SIG-M5 (cell line): ENCODE data around the gene WWOX.

Source experiments
- DNase-seq: peaks from one replicate; lab custom pipeline; 2025; lab: John Stamatoyannopoulos, UW

Gene WWOX

DNA sequence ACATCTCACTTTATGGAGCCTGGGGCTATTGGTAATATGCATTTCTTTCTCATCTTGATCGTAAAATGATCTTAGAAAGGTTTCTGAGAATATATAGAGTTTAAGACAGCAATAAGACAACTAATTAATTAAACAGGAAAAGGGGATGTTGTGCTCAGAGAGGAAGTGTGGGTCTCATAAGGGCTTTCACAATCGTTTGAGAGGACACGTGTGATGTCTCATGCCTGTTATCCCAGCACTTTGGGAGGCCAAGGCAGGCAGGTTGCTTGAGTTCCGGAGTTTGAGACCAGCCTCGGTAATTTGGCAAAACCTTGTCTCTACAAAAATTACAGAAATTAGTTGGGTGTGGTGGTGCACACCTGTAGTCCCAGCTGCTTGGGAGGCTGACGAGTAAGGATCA, 295.6 kb downstream of the WWOX start:
- DNase-seq: no peak

DNA sequence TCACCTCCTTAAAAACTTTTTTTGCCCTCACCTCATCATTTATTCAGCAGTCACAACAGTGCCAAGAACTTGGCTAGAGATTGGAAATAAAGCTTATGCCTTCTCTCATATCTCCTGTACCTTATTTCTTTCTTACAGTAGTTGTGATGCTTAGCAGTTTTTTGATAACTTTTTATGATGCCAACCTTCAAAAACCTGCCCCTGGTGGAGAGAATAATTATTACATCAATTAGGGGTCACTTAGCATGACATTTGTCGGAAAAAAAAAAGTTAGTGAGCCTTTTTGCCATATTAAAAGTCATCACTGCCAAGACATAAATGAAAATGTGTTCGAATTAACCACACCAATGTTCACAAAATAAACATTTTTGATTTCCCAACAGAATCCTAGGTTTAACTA, 296.6 kb downstream of the WWOX start:
- no peak for DNase-seq

DNA sequence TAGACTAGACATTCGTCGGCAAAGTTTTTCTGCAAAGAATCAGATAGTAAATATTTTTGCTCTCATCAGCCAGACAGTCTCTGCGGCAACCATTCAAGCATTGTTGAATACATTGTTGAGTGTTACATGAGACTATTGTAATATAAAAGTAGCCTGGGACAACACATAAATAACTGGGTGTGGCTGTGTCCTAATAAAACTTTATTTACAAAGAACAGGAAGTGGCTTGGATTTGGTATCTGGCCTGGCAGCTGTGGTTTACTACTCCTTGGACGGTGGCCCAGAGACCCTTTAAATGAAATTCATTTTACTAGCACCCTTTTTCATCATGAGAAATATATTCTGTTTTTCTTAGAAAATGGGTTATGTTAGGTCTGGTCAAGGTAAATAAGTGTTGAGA, 297.2 kb downstream of the WWOX start:
- DNase-seq: no peak

DNA sequence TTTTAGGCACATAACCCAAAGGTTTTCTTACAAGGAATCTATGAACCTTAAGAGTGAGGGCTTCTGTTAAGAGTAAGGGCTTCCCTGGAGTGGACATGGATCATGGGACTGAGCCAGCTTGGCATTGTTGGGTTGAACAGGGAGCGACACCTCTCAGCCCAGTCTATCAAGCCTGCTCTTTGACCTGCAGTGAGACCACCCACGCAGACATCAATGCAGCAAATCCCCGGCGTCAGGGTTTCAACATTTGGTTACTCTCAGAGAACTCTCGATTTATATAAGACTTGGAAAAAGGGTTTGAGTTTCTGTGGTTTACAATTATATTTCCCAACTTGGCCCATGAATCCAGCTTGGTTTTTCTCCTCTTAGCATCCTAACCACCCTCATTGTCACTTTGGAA, 299.9 kb downstream of the WWOX start:
- no peak for DNase-seq

DNA sequence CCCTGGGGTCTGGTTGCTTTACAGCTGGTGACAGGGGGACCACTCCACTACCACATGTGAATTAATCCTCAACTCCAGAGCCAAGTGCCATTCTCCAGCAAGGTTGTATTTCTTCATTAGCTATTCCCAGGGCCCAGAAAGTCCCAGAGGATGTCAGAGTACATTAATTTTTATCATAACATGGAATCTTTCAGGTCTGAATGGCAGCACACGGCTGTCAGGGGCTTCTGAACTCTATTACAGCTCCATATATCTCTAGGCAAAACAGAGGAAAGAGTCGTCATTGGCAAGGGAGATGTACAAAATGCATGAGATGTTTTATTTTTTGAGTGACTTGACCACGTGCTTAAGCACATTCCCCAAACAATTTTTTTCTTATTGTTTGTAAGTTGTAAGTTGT, 303.4 kb downstream of the WWOX start:
- DNase-seq: no peak

DNA sequence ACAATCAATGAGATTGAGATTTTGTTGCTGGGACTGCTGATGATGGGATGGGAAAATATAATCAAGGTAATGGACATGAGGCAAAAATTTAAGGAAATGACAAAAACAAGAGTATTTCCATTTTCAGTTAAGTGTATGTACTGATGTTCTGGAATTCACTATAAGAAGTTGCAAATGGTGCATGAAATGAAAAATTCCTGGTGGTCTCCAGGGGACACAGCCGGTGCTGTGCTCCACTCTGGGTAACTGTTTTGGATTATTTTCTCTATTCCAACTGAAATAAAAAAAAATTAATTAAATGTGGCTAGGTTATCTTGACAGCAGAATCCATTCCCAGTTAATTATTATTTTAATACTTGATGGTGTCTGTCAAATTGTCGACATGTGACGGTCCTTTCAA, 305.6 kb downstream of the WWOX start:
- DNase-seq: no peak

DNA sequence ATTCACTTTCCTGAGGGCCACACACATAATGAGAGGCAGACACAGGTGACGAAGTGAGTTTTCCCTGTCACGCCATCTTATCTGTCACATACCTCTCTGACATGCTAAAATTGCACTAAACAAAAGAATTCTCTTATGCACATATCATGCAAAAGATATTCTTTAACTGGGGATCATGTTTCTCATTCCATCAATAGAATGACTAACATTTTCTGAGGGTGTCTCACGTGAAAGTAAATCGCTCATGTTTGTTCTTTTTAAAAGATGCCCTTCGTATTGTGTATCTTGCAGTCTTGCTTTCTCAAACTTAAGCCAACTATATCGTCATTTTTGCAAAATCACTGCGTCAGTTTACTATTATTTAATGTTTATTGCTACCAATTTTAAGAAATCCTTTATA, 306.4 kb downstream of the WWOX start:
- DNase-seq: no peak

DNA sequence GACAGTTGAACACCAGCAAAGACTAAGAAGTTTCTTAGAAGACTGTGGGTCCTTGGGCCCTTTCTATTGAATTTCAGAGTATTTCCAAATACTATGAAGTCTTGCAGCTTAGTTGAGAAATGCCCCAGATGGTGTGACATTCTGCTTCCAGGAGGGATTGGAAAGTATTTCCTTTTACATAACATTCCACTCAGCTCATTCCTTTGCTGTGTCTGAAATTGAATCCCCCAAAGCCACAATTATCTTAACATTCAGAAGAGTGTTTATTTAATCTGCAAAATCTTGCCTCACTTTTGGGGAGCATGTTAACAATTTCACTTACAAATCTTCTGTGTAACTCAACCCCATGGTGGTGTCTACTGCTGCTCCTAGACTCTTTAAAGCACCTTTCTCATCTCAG, 307.7 kb downstream of the WWOX start:
- no peak for DNase-seq

DNA sequence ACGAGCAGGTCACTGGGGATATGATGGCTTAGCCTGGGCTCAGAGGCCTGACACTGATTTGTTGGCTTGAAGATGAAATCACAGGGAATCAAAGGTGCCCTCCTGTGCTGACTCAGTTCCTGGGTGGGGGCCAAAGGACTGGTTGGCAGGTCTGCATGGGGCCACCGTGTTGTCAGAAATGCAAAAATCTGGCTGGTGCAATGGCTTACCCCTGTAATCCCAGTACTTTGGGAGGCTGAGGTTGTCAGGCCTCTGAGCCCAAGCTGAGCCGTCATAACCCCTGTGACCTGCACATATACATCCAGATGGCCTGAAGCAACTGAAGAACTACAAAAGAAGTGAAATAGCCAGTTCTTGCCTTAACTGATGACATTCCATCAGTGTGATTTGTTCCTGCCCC, 314.2 kb downstream of the WWOX start:
- DNase-seq: no peak

DNA sequence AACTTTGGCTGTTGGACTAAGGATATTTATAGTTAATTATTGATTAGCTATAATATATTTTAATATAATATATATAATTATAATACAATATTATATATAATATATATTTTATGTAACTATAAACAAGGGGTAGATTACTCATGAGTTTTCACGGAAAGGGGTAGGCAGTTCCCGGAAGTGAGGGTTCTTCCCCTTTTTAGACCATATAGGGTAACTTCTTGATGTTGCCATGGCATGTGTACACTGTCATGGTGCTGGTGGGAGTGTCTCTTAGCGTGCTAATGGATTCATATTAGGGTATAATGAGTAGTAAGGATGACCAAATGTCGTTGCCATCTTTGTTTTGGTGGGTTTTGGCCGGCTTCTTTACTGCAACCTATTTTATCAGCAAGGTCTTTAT, 315.6 kb downstream of the WWOX start:
- DNase-seq: no peak

DNA sequence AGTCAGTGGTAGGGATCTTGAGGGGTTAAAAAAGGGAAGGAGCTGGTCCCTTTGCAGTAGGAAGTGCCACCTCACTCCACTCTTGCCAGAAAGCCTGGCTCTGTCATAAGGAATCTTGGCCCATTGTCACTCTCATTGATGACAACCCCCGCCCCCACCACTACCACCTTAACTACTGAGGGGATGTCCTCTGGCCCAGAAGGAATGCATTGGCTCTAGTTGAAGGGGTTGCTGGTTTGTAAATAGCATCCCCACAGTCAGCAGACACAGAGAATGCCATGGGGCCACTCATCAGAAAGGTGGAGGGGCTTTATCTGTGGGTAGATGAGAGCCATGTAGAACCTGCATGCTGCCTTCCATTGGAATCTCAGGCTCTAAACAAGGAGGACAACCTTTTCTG, 316.2 kb downstream of the WWOX start:
- DNase-seq: no peak

DNA sequence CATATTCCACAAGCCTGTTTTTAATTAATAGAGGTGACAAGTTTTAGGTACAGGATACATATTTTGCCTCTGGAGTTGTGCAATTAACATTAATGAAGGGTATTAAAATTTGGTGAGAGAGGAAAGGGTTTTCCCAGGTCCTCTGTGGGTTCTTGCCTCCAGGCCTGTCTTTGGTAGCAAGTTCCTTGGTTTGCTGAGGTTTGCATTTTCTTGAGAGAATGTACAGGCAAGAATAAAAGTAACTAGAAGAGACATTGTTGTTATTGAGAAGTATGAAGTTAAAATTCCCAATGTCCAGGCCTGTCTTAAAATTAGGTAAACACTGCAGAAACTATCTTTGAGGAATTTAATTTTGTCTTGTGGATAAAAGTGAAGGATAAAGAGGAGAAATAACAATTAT, 316.9 kb downstream of the WWOX start:
- no peak for DNase-seq

DNA sequence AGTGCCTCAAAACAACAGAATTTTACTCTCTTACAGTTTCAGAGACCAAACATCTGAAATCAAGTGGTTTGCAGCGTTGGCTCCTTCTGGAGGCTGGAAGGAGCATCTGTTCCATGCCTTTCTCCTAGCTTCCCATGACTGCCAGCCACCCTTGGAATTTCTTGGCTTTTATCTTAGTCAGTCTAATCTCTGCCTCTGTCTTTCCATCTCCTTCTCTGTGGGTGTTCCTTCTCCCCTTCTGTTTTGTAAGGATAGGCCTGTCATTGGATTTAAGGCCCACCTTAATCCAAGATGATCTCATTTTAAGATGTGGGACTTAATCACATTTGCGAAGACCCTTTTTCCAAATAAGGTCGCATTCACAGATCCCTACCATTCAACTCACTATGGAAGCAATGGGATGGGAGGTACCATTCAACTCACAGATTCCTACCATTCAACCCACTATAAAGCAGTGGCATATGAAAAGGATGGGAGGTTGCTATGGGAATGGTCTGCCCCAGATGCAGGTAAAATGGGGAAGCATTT, 321.8 kb downstream of the WWOX start:
- DNase-seq: no peak

DNA sequence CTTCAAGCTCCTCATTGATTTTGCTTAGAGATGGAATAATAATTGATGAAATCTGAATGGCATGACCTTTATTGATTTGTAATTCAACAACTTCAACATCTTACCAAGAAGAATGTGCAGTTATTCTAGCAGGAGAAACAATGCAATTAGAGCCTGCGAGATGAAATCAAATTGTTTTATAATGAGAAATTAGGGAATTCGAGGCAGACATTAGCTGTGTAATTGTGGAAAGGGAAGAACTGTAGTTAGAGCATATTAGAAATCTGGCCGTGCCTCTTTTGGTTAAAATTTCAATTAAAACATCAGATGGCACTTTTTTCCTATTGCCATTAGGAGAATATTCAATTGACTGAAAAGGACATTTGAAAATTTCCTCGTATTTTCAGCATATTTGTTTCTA, 325.8 kb downstream of the WWOX start:
- DNase-seq: no peak

DNA sequence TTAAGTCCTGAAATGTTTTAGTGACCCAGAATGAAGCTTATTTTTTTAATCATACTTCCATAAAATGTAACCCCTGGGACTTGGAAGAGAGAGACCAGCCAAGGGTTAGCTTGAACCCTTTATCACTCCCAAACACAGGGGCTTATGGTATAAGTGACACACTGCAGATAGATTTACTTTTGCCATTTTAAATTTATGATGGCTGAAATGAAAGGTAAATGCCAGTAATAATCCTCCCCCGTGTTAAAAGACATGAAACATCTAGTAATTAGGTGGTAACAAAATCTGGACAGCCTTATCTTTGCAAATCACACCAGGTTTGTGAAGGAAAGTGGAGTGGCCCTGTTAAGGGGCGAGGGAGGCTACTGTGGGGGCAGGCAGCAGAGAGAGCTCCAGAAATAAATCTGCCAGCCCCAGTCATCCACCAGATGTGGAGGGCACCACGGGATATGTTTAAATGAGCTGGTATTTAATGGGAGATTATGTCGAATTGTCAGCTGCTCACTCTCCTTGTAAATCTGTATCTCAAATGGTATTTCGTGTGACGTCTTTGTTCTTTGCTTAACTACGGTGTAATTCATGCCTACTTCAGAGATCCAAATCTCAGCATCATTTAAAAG, 326.5 kb downstream of the WWOX start:
- DNase-seq: no peak

DNA sequence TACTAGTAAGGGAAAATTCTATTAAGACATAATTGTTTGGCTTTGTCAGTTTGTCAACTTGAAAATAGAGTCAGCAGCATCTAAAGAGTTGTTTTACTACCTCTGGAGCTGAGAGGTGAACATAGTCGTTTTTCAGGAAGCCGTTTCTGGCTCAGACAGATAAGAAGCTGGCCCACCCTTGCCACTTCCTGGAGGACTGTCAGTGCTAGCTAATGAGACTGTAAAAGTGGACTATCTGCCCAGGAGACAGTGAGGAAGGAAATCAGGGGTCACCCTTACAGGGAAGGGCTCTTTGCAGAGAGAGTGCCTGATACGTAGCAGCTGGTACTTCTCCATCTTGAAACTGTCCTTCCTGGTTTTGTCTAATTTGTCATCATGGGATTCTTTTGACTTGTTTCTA, 328.7 kb downstream of the WWOX start:
- DNase-seq: no peak

DNA sequence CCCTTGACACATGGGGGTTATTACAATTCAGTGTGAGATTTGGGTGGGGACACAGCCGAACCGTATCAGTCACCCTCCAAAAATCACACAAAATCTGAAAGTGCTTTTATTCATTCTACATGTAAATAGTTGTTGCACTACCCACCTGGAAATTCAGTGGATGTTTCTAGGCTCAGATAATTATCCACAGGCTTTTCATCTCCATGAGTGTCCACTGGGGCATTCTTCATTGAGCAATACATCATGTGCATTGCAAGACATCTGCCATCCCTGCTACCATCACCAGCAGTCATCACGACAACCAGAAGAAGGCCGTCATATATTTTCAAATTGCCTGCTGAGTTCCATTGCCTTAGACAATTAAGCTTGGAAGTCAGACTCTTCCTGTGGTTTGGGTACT, 330.8 kb downstream of the WWOX start:
- DNase-seq: no peak

DNA sequence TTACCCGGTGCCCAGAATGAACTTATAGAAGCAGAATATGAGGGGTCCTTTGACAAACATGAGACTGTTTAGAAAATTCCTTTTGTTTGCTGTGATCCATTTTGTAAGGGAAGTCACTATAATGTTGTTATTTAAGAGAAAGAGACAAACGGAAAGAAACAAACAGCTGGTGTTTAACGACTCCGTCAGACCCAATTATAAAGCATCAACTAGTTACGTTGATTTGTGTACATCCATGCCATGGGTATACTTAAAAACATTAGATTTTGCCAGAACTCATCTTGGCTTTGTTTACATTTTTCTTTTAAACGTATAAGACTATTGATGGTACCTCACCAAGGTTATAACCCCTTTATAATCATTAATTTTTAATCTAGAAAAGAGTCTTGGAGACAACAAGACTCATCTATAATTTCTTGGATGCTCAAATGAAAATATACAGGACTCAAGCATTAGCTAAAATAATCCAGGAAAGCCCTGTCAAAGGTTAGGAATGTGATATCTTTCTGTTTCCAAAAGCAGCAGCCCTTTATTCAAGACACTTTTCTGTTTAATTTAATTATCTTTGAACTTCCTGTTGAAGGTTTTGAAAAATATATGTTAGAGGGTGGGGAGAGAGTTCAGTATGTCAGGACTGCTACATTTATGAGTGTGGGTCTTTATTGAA, 331.7 kb downstream of the WWOX start:
- DNase-seq: no peak

DNA sequence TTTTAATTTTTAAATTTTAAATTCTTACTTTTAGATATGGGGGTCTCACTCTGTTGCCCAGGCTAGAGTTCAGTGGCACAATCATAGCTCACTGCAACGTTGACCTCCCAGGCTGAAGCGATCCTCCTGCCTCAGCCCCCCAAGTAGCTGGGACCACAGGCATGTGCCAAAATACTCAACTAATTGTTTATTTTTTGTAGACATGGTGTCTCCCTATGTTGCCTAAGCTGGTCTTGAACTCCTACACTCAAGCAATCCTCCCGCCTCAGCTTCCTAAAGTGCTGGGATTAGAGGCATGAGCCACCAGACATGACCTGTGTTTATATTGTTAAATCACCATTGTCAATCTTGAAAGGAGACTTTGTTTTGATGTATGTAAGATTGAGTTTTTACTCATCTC, 332.2 kb downstream of the WWOX start:
- DNase-seq: no peak

DNA sequence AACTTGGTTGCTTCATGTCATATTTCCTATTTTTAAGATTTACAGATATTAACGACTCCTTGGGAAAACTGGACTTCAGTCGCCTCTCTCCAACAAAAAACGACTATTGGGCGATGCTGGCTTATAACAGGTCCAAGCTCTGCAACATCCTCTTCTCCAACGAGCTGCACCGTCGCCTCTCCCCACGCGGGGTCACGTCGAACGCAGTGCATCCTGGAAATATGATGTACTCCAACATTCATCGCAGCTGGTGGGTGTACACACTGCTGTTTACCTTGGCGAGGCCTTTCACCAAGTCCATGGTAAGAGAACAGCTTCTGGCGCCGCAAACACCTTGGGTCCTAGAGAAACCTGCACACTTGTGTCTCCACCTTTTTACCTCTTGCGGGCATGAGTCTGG, 333.0 kb downstream of the WWOX start:
- no peak for DNase-seq

DNA sequence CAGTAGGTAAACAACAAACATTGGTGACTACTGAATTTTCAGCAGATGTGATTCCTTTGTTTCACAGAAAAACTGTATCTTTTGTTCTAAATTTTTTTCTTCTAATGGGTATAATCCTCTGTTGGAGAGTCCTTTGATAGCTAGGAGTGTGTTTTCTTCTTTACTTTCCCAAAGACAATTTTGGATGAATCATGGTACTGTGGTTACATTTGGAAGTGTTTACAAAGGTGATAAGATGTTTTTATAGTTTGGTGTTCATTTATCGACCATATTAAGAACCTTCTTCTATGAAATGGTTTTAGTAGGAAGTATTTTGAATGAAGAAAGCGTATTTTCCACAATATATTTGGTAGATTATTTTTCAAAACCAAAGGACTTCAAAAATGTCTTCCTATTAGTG, 333.7 kb downstream of the WWOX start:
- DNase-seq: no peak

DNA sequence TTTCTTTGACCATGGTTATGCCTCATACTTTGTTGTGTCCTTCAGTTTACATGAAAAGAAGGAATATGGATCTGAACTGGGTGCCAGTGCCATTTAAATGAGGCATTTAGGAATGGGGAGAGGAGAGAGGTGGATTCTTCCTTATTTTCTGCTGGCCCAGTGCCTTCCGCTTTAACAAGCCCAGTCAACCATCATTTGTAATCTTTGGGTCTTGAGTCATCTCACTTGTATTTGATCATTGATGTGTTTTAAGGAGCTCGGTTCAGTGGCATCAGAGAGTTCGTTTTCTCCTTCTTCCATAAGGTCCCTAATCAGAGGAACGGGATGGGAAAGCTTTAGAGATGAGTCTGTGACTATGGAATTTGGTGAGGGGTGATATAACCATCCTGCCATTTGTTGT, 334.9 kb downstream of the WWOX start:
- DNase-seq: no peak

DNA sequence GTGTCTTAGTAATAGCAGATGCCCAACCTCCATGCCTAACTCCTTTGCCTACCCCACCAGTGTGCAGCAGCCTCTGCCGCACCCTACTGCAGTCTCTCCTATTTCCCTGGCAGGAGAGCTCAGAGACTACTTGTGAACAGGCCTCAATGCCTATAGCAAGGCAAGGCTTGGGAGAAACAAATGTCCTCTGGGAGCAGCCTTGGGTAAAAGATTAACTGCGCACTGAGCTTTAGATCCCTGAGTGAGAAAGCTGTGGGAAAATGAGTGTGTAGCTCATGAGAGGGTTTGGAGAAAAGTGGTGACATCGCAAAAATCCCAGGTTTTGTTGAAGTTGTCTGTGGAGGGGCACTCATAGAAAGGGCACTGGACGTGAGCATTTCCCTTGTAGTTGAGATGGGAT, 335.8 kb downstream of the WWOX start:
- no peak for DNase-seq

DNA sequence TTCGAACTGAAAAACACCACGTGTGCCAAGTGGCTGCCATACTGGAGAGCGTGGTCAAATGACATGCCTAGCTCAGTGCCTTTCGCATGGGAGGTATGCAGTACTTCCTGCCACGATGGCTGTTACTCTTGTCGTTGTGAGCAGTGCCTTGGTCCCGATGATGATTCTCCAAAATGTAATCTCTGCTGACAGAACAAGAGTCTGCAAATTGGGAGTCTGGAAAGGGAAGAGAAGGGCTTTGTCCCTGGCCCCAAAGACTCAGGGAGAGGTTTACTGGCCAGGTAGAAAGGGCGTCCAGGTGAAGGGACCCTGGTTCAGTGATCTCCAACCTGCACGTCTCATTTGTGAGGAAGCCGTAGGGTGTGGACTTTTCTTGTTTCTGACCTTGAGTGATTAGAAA, 336.6 kb downstream of the WWOX start:
- no peak for DNase-seq
